GM10266 (cell line): ENCODE measurements around the gene LCE1E.

Experiments
- DNase-seq: peaks from one replicate; pipeline ENCODE4 v3.0.0; 2012; ENCODE audit errors: extremely low spot score
- TF ChIP-seq, protein P1 (sequence below): IDR thresholded peaks from 2 replicates; pipeline ENCODE4 v1.5.1; 2012; ENCODE audit warnings: mild to moderate bottlenecking, low read depth; ENCODE audit not compliant: control insufficient read depth, insufficient read depth; ENCODE audit errors: missing control alignments

The LCE1E gene, protein sequence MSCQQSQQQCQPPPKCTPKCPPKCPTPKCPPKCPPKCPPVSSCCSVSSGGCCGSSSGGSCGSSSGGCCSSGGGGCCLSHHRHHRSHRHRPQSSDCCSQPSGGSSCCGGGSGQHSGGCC

DNA sequence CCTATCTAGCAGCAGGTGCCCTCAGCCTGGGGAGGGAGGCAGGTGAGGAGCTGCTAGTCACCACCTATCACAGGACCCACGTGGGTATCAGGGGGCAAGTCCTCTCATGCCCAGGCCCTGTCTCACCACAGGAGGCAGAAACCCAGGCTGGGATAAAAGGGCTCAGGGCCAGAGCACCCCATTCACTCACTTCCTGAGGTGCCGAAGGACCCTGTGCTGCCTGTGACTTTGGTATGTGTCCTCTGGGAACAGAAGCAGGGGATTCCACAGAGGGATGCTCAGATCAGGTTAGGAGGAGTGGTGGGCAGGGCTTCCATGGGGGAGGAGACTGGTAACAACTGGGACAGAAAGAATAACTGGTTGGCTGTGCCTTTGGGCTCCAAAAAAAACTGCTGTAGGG lies at the start of gene LCE1E:
LCE1E (plus strand) TSS at position 181 of the 400 bp plus-strand sequence. CDS start 1,043 bp downstream, outside the sequence.
- TF ChIP-seq, protein P1, sequence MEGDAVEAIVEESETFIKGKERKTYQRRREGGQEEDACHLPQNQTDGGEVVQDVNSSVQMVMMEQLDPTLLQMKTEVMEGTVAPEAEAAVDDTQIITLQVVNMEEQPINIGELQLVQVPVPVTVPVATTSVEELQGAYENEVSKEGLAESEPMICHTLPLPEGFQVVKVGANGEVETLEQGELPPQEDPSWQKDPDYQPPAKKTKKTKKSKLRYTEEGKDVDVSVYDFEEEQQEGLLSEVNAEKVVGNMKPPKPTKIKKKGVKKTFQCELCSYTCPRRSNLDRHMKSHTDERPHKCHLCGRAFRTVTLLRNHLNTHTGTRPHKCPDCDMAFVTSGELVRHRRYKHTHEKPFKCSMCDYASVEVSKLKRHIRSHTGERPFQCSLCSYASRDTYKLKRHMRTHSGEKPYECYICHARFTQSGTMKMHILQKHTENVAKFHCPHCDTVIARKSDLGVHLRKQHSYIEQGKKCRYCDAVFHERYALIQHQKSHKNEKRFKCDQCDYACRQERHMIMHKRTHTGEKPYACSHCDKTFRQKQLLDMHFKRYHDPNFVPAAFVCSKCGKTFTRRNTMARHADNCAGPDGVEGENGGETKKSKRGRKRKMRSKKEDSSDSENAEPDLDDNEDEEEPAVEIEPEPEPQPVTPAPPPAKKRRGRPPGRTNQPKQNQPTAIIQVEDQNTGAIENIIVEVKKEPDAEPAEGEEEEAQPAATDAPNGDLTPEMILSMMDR = no peak
- DNase-seq = no peak

DNA sequence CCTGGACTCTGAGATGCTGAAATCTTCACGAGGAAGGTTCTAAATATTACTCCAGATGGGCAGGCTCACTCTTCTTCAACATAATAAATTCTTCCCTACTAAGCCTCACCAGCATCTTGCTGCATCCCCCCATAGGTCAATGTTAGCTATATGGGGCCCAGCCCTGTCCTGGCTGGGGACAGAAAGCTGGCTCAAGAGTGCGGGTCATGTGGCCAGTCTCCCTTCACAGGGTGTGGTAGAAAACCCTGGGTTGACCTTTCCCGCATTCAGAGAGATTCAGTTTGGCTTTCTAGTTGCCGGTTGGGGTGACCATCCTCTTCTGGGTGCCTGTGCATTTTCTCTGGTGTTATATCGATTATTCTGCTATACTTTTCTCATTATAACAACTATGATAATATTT lies 48.1 kb upstream of the LCE1E start:
- TF ChIP-seq, protein P1 = no peak
- no peak for DNase-seq

DNA sequence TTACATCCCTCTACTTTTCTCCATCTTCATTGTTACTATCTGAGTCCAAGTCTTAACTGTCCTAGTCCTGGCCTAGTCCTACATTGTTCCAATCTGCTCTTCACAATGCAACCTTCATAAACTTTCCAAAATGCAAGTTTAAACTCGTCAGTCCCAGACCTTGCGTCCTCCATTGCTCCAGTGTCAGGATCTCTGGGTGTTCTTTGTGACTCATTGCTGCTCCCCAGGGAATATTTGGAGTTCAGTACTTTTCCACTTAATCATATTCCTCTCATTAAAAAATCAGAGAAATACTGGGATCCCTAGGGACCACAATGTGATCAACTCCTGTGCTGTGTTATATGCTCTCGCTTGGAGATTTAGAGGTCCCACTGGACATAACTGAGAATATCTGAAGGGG lies 46.2 kb upstream of the LCE1E start:
- DNase-seq = no peak

DNA sequence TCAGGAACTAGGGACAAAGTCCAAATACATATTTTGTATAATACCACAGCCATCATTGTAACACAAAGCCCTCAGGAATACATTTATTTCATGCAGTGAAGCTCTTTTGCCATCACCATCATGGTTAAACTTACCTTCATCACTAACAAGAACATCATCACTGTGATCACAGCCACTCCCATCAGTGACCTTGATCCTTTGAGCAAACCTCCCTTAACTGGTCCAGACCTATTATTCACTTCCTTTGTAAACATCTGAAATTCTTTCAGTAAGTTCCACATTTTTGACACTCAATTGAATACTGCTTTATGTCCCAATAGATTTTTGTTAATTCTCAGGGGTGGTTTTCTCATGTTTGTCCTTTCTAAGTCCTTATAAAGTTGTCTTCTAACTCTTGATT lies 44.4 kb upstream of the LCE1E start:
- DNase-seq = no peak
- TF ChIP-seq, protein P1 = no peak

More for the DNA sequence above, 46.2 kb upstream of the LCE1E start:
- TF ChIP-seq, protein P1 = no peak

DNA sequence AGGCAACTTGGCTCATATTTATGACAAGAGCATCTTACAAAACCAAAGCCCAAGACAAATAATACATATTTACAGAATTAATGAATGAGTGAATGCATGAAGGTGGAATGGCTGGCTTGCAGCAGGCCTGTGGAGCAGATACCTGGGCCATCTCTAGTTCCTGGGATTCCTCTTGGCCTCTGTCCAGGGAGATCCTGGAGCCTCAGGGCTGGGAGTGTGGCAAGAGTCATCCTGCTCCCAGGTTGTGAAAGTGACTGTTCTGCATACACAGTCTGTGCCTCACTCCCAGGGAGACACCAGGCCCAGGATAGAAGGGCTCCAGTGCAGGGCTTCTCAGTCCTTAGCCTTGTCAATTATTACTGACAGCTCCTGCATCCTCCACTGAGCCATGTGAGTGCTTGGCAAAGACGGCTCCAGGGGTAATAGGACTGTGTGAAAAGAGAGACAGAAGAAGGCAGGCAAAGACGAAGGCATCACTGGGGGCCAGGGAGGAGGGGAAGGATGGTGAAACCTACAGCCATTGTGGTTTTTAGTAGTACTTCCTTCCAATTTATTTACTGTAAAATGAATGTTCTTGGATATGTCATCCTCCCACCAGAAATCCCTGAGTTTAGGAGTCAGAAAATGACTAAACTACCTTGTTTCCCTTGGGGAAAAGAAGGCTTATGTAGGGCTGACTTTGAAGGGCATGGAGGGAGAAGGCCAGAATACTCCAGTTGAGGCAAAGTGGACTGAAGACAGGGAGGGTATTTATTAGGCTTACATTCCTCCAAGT lies 42.5 kb upstream of the LCE1E start:
- TF ChIP-seq, protein P1 = no peak
- DNase-seq = no peak

DNA sequence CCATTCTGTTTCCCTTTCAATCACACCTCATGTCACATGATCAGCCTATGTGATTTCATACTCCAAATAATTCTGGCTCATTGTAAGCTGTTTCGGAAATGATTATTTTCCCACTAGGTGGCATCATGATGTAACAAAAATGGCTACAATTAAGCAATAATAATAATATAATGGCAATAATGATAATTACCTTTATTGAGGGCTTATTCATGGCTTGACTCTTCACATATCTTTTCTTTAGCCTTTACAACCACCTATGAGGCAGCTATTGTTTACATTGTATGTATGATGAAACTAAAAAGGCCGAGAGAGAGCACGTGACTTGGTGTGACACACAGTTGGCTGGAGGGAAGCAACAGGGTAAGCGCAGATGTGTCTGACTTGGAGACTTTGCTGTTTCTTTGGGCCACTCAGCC lies 40.8 kb upstream of the LCE1E start:
- no peak for DNase-seq

More for the DNA sequence above, 40.8 kb upstream of the LCE1E start:
- TF ChIP-seq, protein P1 = no peak
